ENCODE measurements around the gene PLD6.

The PLD6 gene

DNA sequence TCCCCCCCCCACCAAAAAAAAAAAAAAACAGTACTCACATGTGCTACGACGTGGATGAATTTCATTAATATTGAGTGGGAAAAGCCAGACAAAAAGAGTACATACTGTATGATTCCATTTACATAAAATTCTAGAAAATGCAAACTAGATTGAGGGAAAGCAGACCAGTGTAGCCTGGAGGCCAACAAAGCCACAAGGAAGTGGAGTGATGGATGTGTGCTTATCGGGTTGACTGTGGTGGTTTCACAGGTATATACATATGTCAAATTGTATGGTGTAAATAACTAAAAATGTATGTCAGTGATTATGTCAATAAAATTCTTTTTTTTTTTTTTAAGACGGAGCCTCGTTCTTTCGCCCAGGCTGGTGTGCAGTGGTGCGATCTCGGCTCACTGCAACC lies 1.9 kb upstream of the PLD6 start:
- TF ChIP-seq, protein P1, sequence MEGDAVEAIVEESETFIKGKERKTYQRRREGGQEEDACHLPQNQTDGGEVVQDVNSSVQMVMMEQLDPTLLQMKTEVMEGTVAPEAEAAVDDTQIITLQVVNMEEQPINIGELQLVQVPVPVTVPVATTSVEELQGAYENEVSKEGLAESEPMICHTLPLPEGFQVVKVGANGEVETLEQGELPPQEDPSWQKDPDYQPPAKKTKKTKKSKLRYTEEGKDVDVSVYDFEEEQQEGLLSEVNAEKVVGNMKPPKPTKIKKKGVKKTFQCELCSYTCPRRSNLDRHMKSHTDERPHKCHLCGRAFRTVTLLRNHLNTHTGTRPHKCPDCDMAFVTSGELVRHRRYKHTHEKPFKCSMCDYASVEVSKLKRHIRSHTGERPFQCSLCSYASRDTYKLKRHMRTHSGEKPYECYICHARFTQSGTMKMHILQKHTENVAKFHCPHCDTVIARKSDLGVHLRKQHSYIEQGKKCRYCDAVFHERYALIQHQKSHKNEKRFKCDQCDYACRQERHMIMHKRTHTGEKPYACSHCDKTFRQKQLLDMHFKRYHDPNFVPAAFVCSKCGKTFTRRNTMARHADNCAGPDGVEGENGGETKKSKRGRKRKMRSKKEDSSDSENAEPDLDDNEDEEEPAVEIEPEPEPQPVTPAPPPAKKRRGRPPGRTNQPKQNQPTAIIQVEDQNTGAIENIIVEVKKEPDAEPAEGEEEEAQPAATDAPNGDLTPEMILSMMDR (IDR thresholded peaks at IDR 0.05), result no peak

DNA sequence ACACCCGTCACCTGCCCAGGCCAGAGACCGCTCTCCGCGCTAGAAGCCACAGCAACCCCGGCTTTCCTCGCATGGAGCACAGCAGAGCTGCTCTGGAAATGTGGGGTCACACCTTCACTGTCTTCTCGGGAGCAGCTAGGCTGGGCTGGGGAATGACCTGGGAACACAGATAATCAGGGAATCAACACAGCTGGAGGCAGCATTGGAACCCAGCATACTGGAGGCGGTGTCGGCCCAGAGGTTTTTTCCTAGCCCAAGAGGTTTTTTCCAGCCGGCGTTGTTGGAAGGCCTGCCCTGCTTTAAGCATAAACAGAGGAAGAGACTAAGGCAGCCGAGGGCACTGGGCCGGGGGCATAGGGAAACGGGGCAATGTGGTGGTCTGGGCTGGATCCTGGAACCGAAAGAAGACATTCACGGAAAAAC lies 791 bp upstream of the PLD6 start:
- H3K27ac ChIP-seq, result no peak overlapping the region
- H3K36me3 ChIP-seq, result peaks cover 25% of the 10 kb centered on the region
- no peak overlapping the region for H3K4me3 ChIP-seq (ENCODE audit: low read depth in 1 of 2, low read length in 1 of 2)

More for the DNA sequence above, 1.9 kb upstream of the PLD6 start:
- peaks cover 27% of the 10 kb centered on the region for H3K36me3 ChIP-seq
- H3K9me3 ChIP-seq, result no peaks in the 10 kb centered on the region
- no peaks in the 10 kb centered on the region for H3K27me3 ChIP-seq
- no peak overlapping the region for H3K4me3 ChIP-seq (ENCODE audit: low read depth in 1 of 2, low read length in 1 of 2)
- no peak overlapping the region for H3K27ac ChIP-seq
- peaks cover 25 to 34% of the 10 kb centered on the region in 2 experiments for H3K4me1 ChIP-seq (ENCODE audit: control insufficient read depth in 1 of 2, insufficient read depth in 1 of 2, low read depth in 1 of 2, low read length in 1 of 2)

DNA sequence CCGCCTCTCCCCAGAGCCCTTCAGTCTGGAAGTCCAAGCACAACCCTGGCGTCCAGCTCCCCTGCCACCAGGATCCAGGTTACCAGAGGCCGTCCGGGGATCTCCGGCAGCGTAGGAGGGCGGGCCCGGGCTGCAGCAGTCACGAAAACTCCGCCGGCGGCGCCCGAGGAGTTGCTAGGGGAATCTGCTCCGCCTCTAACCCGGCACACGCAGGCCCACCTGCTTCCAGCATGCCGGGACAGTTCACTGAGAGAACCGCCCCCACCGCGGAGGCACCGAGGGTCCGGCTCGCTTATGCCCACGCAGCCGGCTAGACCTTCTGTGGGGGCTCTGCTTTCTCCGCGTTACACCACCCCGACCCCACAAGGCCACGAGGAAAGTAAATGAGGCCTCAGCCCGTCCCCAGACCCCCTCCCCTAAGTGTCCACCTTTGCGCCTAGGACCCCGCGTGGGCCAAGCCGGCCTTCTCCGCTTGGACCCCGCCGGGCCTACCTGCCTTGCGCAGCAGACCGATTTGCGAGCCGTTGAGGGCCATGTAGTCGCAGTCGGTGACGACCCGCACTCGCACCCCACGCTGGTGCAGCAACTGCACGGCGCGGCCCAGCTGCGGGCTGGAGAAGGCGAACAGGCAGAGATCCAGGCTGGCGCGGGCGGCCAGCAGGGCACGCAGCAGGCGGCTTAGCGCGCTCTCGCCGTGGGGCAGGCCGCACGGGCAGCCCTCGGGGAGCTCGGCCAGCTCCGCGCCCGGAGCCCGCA lies 587 bp downstream of the PLD6 start:
- Histone ChIP-seq H3K27ac (peak overlapping the region; percentile 68), H3K27me3 (no peaks in the 10 kb centered on the region), H3K36me3 (peaks cover 23% of the 10 kb centered on the region), H3K9me3 (no peaks in the 10 kb centered on the region), H3K4me3 (ENCODE audit: low read depth in 1 of 2, low read length in 1 of 2) (peak overlapping the region; percentile 62 to 78), H3K4me1 (ENCODE audit: control insufficient read depth in 1 of 2, insufficient read depth in 1 of 2, low read depth in 1 of 2, low read length in 1 of 2) (peaks cover 25 to 34% of the 10 kb centered on the region in 2 experiments)
- TF ChIP-seq, protein P1 (IDR thresholded peaks at IDR 0.05), result no peak

More for the DNA sequence above, 791 bp upstream of the PLD6 start:
- no peaks in the 10 kb centered on the region for H3K27me3 ChIP-seq
- H3K9me3 ChIP-seq, result no peaks in the 10 kb centered on the region
- H3K4me1 ChIP-seq (ENCODE audit: control insufficient read depth in 1 of 2, insufficient read depth in 1 of 2, low read depth in 1 of 2, low read length in 1 of 2), result peaks cover 25 to 34% of the 10 kb centered on the region in 2 experiments
- TF ChIP-seq, protein P1 (IDR thresholded peaks at IDR 0.05), result no peak

DNA sequence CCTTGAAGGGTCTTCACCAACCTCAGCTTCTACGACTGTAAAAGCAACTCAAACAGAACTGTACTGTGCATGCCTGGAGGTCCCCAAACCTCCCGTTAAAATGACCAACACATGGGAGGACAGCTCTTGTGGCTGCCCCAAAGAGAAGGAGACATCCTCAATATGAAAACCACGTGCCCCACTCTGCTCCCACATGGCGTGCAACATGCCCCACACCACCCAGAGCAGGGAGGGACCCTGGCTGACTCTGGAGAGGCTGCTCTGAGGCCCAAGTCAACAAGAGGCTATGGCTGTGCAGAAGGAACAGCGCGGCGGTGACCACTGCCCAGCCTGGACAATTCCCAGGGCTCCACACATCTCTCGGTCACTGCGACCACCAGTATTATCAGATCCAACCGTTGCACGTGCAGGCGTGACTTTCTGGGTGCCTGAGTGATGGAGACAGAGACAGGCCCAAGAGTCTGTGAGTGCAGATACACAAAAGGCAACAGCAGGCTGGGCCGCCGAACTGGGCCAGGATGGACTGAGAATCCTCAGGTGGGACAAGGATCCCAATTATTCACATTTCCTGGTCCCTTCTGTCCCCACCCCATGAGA lies 1.4 kb downstream of the PLD6 start:
- Histone ChIP-seq H3K27me3 (no peaks in the 10 kb centered on the region), H3K4me3 (ENCODE audit: low read depth in 1 of 2, low read length in 1 of 2) (peak overlapping the region; percentile 62 to 78), H3K27ac (peak overlapping the region; percentile 68), H3K36me3 (peaks cover 22% of the 10 kb centered on the region), H3K4me1 (ENCODE audit: control insufficient read depth in 1 of 2, insufficient read depth in 1 of 2, low read depth in 1 of 2, low read length in 1 of 2) (peaks cover 25 to 34% of the 10 kb centered on the region in 2 experiments), H3K9me3 (no peaks in the 10 kb centered on the region)
- TF ChIP-seq, protein P1 (IDR thresholded peaks at IDR 0.05), result no peak

DNA sequence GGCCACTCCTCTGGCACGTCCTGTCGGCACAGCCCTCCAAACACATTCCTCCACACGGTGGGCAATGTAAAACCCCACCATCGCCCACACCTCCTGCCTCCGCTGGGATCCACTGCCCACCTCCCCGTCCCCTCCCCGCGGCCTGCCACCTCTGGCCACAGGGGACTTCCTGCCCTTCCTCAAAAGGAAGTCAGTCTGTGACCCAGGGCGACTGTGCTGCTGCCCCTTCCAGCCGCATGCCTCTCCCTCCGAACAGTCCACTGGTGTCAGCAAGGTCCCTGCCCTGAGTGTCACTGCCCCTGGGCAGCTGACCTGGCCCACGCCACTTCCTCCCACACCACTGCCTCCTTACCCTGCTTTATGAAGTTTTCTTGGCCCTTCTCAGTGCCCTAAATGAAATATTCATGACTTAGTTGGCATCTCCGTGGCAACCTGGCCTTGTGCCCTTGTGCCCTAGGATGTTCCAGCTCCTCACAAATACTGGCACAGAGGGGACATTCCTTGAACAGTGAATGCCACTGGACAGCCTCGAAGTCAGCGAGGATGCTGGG lies 2.0 kb downstream of the PLD6 start:
- H3K27ac ChIP-seq, result peak overlapping the region; percentile 41
- no peaks in the 10 kb centered on the region for H3K27me3 ChIP-seq
- peak overlapping the region; percentile 1 to 78 for H3K4me3 ChIP-seq (ENCODE audit: low read depth in 1 of 2, low read length in 1 of 2)
- TF ChIP-seq, protein P1 (IDR thresholded peaks at IDR 0.05), result no peak
- no peaks in the 10 kb centered on the region for H3K9me3 ChIP-seq
- peaks cover 22% of the 10 kb centered on the region for H3K36me3 ChIP-seq
- H3K4me1 ChIP-seq (ENCODE audit: control insufficient read depth in 1 of 2, insufficient read depth in 1 of 2, low read depth in 1 of 2, low read length in 1 of 2), result peaks cover 25 to 34% of the 10 kb centered on the region in 2 experiments

Measured in neutrophil (primary cell).